Measurements from ENCODE around the gene ZNF575.

- TF ChIP-seq, protein P1, sequence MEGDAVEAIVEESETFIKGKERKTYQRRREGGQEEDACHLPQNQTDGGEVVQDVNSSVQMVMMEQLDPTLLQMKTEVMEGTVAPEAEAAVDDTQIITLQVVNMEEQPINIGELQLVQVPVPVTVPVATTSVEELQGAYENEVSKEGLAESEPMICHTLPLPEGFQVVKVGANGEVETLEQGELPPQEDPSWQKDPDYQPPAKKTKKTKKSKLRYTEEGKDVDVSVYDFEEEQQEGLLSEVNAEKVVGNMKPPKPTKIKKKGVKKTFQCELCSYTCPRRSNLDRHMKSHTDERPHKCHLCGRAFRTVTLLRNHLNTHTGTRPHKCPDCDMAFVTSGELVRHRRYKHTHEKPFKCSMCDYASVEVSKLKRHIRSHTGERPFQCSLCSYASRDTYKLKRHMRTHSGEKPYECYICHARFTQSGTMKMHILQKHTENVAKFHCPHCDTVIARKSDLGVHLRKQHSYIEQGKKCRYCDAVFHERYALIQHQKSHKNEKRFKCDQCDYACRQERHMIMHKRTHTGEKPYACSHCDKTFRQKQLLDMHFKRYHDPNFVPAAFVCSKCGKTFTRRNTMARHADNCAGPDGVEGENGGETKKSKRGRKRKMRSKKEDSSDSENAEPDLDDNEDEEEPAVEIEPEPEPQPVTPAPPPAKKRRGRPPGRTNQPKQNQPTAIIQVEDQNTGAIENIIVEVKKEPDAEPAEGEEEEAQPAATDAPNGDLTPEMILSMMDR (IDR thresholded peaks at IDR 0.05; ENCODE audit: extremely low read depth in 1 of 2, insufficient read depth in 1 of 2, low read depth in 1 of 2, low read length in 2 of 2): no peak
- TF ChIP-seq JUN (IDR thresholded peaks at IDR 0.05; ENCODE audit: borderline replicate concordance, insufficient read depth, insufficient read length, low read depth) (no peak), FOS (IDR thresholded peaks at IDR 0.05; ENCODE audit: borderline replicate concordance, insufficient read depth, low read length) (no peak), POLR2A (IDR thresholded peaks at IDR 0.05; ENCODE audit: low read depth, low read length) (no peak), EZH2 (IDR thresholded peaks at IDR 0.05; ENCODE audit: borderline replicate concordance, low read depth, low read length, severe bottlenecking) (no peak), POLR2AphosphoS5 (IDR thresholded peaks at IDR 0.05; ENCODE audit: insufficient read depth, low read depth, low read length) (no peak), MYC (IDR thresholded peaks at IDR 0.05; ENCODE audit: low read depth, low read length) (no peak), GATA2 (IDR thresholded peaks at IDR 0.05; ENCODE audit: insufficient read depth, insufficient read length, low read depth, low read length) (no peak)
Measured at GRCh38 chr19:43545276-43545675, 12.3 kb downstream of the ZNF575 start.

All from endothelial cell of umbilical vein (primary cell).